Liver (tissue), 9 donors: ENCODE data around the gene MGAT4A. TPM values are rescaled to one million over a fixed set of nuclear protein-coding genes. Genes with fewer than 3 reads are reported as not detected.

Source experiments
- DNase-seq: peaks from one replicate; pipeline ENCODE4 v3.0.0-alpha.2; 2017; ENCODE audit warnings: low spot score
- H3K27ac ChIP-seq, 2 donors: one replicate each; pipeline ENCODE4 v1.7.0; 2013; ENCODE audit warnings: inconsistent platforms in 2 of 2, low read length in 2 of 2, control low read depth in 1 of 2, low read depth in 1 of 2, mild to moderate bottlenecking in 1 of 2
- H3K27me3 ChIP-seq, 4 donors: one replicate each; pipeline versions ENCODE4 v1.6.1 to v1.7.0; 2013; ENCODE audit warnings: low read length in 3 of 4, inconsistent platforms in 1 of 4, mild to moderate bottlenecking in 1 of 4, moderate library complexity in 1 of 4; ENCODE audit not compliant: control insufficient read depth in 4 of 4, insufficient read depth in 4 of 4
- H3K36me3 ChIP-seq, 4 donors: one replicate each; pipeline versions ENCODE4 v1.6.1 to v1.7.0; 2013; ENCODE audit warnings: low read length in 3 of 4, mild to moderate bottlenecking in 3 of 4, low read depth in 1 of 4, moderate library complexity in 1 of 4; ENCODE audit not compliant: control insufficient read depth in 4 of 4, insufficient read depth in 3 of 4
- H3K4me1 ChIP-seq, 4 donors: one replicate each; pipeline versions ENCODE4 v1.6.1 to v1.7.0; 2013; ENCODE audit warnings: low read length in 3 of 4, mild to moderate bottlenecking in 3 of 4, moderate library complexity in 1 of 4; ENCODE audit not compliant: control insufficient read depth in 4 of 4, insufficient read depth in 4 of 4
- H3K4me3 ChIP-seq, 3 donors: one replicate each; pipeline versions ENCODE4 v1.6.1 to v1.7.0; 2013; ENCODE audit warnings: low read length in 3 of 3, control low read depth in 1 of 3, low read depth in 1 of 3, mild to moderate bottlenecking in 1 of 3
- H3K9ac ChIP-seq, 2 donors: one replicate each; pipeline ENCODE4 v1.7.0; 2013; ENCODE audit warnings: low read length in 2 of 2, mild to moderate bottlenecking in 2 of 2, moderate library complexity in 2 of 2, control low read depth in 1 of 2, low read depth in 1 of 2
- H3K9me3 ChIP-seq, 4 donors: one replicate each; pipeline versions ENCODE4 v1.6.1 to v1.7.0; 2013; ENCODE audit warnings: low read length in 3 of 4; ENCODE audit not compliant: control insufficient read depth in 4 of 4
- EGR1 ChIP-seq, 2 donors: IDR thresholded peaks; 2 replicates each; pipeline ENCODE4 v1.6.1; 2016 to 2018; ENCODE audit warnings: antibody characterized with exemption in 2 of 2, low read depth in 2 of 2
- FOXA1 ChIP-seq: IDR thresholded peaks from 2 replicates; pipeline ENCODE4 v1.6.1; 2016; ENCODE audit warnings: antibody characterized with exemption
- FOXA2 ChIP-seq: IDR thresholded peaks from 2 replicates; pipeline ENCODE4 v1.6.1; 2016; ENCODE audit warnings: antibody characterized with exemption
- HNF4A ChIP-seq, 2 donors: conservative IDR thresholded peaks; 2 replicates each; pipeline ENCODE4 v1.6.1; 2016; ENCODE audit warnings: antibody characterized with exemption in 2 of 2, mild to moderate bottlenecking in 2 of 2
- HNF4G ChIP-seq: IDR thresholded peaks from 2 replicates; pipeline ENCODE4 v1.6.1; 2016; ENCODE audit warnings: antibody characterized with exemption
- JUND ChIP-seq, 2 donors: IDR thresholded peaks; 2 replicates each; pipeline ENCODE4 v1.6.1; 2016; ENCODE audit warnings: antibody characterized with exemption in 2 of 2
- NR2F2 ChIP-seq: IDR thresholded peaks from 2 replicates; pipeline ENCODE4 v1.6.1; 2016; ENCODE audit warnings: antibody characterized with exemption
- RXRA ChIP-seq, 2 donors: IDR thresholded peaks; 2 replicates each; pipeline ENCODE4 v1.6.1; 2017 to 2018; ENCODE audit warnings: antibody characterized with exemption in 2 of 2, mild to moderate bottlenecking in 1 of 2
- SP1 ChIP-seq: IDR thresholded peaks from 2 replicates; pipeline ENCODE4 v1.6.1; 2018; ENCODE audit warnings: antibody characterized with exemption, mild to moderate bottlenecking
- TAF1 ChIP-seq: conservative IDR thresholded peaks from 2 replicates; pipeline ENCODE4 v1.6.1; 2016; ENCODE audit warnings: antibody characterized with exemption, mild to moderate bottlenecking
- YY1 ChIP-seq: IDR thresholded peaks from 2 replicates; pipeline ENCODE4 v1.6.1; 2016; ENCODE audit warnings: antibody characterized with exemption, mild to moderate bottlenecking
- WGBS: extraction: QIAGEN DNeasy Blood & Tissue Kit; methylation state at CpG from one replicate; pipeline ENCODE4 v1.1.7; 2013; 5-methylcytosine and 5-hydroxymethylcytosine counted together
- polyA plus RNA-seq, 2 donors: library from polyadenylated mRNA; stranded (reverse) in 1 of 2; unstranded in 1 of 2; fragments of 200-250 nt in 1 of 2; fragments of >200 nt in 1 of 2; fragmentation: Nextera tagmentation in 1 of 2; extraction: Ambion mirVana in 1 of 2; gene quantifications; one replicate each; pipeline versions ENCODE4 v1.2.1 to v1.2.3, GENCODE V29; 2013 to 2015
- total RNA-seq, 2 donors: library from RNA; depleted of rRNA; stranded (reverse); fragments of >200 nt; gene quantifications; one replicate each; pipeline ENCODE4 v1.2.3, GENCODE V29; 2014
- TF ChIP-seq, protein P1 (sequence below): IDR thresholded peaks from 2 replicates; pipeline ENCODE4 v1.6.1; 2016; ENCODE audit warnings: antibody characterized with exemption, mild to moderate bottlenecking
- TF ChIP-seq, protein P2 (sequence below): IDR thresholded peaks from 2 replicates; pipeline ENCODE4 v1.6.1; 2016; ENCODE audit warnings: antibody characterized with exemption
- TF ChIP-seq, protein P3 (sequence below): fragments of 150-350 bp; IDR thresholded peaks from 2 replicates; pipeline ENCODE4 v1.5.1; 2017; ENCODE audit warnings: improper control_type of control experiment, low read depth, low read length; ENCODE audit not compliant: missing input control
- TF ChIP-seq, protein P4 (sequence below): IDR thresholded peaks from 2 replicates; pipeline ENCODE4 v1.6.1; 2016; ENCODE audit warnings: antibody characterized with exemption
- donor health status: healthy.
- donor health status: healthy.
- donor health status: healthy.
- donor health status: healthy.
- donor health status: healthy.

The MGAT4A gene
- total and polyA plus RNA-seq, 4 donors: 2.7 to 17.3 (median 5.4) TPM

DNA sequence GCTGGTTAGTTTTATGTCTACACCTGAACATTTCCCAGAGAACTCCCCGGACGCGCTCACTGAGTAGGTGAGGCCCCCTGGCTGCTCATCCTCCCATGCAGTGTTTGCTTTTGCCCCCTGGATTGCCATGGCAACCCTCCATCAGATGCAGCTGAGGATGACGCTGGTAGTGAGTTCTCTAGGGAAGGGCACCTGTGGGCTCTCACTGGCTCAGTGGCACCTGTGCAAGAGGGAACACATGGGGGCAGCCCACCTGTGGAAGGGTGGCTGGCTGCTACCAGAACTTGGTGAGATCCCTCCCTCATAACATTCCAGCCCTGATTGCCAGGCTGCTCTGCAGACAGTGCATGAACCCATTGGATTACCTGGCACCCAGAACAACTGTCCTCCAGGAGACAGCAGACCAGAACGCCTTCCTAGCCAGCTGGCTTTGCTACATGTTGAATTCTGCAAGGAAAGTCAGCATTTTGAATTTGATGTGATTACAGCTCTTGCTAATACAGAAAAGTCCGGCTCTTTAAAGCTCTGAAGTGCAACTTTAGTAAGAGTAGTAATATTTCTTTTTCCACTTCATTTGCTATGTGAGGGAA, 144.3 kb downstream of the MGAT4A start:
- Histone ChIP-seq H3K36me3 (peaks cover 0 to 6% (median 3%) of the 10 kb centered on the region in 4 donors), H3K4me1 (peaks cover 0 to 7% (median 3%) of the 10 kb centered on the region in 4 donors), H3K4me3 (no peak overlapping the region), H3K9ac (no peak overlapping the region), H3K27me3 (no peaks in the 10 kb centered on the region), H3K27ac (no peak overlapping the region), H3K9me3 (no peaks in the 10 kb centered on the region)
- 97% methylated on average over 6 of the region's 6 CpGs for WGBS
- TF ChIP-seq NR2F2: no peak
- TF ChIP-seq SP1: no peak
- TF ChIP-seq JUND (IDR thresholded peaks at IDR 0.05): no peak
- TF ChIP-seq, protein P1, sequence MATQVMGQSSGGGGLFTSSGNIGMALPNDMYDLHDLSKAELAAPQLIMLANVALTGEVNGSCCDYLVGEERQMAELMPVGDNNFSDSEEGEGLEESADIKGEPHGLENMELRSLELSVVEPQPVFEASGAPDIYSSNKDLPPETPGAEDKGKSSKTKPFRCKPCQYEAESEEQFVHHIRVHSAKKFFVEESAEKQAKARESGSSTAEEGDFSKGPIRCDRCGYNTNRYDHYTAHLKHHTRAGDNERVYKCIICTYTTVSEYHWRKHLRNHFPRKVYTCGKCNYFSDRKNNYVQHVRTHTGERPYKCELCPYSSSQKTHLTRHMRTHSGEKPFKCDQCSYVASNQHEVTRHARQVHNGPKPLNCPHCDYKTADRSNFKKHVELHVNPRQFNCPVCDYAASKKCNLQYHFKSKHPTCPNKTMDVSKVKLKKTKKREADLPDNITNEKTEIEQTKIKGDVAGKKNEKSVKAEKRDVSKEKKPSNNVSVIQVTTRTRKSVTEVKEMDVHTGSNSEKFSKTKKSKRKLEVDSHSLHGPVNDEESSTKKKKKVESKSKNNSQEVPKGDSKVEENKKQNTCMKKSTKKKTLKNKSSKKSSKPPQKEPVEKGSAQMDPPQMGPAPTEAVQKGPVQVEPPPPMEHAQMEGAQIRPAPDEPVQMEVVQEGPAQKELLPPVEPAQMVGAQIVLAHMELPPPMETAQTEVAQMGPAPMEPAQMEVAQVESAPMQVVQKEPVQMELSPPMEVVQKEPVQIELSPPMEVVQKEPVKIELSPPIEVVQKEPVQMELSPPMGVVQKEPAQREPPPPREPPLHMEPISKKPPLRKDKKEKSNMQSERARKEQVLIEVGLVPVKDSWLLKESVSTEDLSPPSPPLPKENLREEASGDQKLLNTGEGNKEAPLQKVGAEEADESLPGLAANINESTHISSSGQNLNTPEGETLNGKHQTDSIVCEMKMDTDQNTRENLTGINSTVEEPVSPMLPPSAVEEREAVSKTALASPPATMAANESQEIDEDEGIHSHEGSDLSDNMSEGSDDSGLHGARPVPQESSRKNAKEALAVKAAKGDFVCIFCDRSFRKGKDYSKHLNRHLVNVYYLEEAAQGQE: no peak
- TF ChIP-seq, protein P2, sequence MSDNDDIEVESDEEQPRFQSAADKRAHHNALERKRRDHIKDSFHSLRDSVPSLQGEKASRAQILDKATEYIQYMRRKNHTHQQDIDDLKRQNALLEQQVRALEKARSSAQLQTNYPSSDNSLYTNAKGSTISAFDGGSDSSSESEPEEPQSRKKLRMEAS: no peak
- no peak for TF ChIP-seq RXRA (IDR thresholded peaks at IDR 0.05)
- no peak for DNase-seq

DNA sequence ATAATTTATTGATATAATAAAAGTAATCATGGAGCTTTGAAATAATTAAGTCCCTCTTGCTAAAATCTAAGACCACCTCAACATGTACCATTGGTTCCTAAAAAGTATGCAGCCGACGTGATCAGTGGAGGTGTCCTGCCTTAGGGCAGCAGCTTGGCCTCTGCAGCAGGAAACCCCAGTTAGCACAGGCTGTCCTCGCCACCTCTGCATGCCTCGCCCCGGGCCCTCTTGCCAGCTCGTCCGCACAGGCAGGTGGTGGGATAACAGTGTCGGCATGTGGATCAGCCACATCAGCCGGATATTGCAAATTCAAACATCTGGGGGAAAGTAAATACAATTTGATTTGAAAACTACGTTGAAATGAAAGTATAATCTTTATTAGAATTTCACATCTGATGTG, 145.5 kb downstream of the MGAT4A start:
- H3K9me3 ChIP-seq: no peaks in the 10 kb centered on the region
- H3K27me3 ChIP-seq: no peaks in the 10 kb centered on the region
- H3K4me1 ChIP-seq: peaks cover 0 to 7% (median 3%) of the 10 kb centered on the region in 4 donors
- DNase-seq: no peak
- H3K4me3 ChIP-seq: no peak overlapping the region
- WGBS: 96% methylated on average over 10 of the region's 10 CpGs
- no peak overlapping the region for H3K9ac ChIP-seq
- TF ChIP-seq, protein P2: no peak
- TF ChIP-seq NR2F2: no peak
- no peak for TF ChIP-seq TAF1
- TF ChIP-seq, protein P3, sequence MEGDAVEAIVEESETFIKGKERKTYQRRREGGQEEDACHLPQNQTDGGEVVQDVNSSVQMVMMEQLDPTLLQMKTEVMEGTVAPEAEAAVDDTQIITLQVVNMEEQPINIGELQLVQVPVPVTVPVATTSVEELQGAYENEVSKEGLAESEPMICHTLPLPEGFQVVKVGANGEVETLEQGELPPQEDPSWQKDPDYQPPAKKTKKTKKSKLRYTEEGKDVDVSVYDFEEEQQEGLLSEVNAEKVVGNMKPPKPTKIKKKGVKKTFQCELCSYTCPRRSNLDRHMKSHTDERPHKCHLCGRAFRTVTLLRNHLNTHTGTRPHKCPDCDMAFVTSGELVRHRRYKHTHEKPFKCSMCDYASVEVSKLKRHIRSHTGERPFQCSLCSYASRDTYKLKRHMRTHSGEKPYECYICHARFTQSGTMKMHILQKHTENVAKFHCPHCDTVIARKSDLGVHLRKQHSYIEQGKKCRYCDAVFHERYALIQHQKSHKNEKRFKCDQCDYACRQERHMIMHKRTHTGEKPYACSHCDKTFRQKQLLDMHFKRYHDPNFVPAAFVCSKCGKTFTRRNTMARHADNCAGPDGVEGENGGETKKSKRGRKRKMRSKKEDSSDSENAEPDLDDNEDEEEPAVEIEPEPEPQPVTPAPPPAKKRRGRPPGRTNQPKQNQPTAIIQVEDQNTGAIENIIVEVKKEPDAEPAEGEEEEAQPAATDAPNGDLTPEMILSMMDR: no peak
- TF ChIP-seq HNF4A (conservative IDR thresholded peaks at IDR 0.05): no peak
- TF ChIP-seq FOXA2: no peak
- TF ChIP-seq, protein P1: no peak
- TF ChIP-seq RXRA (IDR thresholded peaks at IDR 0.05): no peak
- TF ChIP-seq JUND (IDR thresholded peaks at IDR 0.05): no peak
- TF ChIP-seq YY1: no peak
- TF ChIP-seq EGR1 (IDR thresholded peaks at IDR 0.05; ENCODE audit: low read depth in 2 of 2): no peak
- TF ChIP-seq FOXA1: no peak
- TF ChIP-seq, protein P4, sequence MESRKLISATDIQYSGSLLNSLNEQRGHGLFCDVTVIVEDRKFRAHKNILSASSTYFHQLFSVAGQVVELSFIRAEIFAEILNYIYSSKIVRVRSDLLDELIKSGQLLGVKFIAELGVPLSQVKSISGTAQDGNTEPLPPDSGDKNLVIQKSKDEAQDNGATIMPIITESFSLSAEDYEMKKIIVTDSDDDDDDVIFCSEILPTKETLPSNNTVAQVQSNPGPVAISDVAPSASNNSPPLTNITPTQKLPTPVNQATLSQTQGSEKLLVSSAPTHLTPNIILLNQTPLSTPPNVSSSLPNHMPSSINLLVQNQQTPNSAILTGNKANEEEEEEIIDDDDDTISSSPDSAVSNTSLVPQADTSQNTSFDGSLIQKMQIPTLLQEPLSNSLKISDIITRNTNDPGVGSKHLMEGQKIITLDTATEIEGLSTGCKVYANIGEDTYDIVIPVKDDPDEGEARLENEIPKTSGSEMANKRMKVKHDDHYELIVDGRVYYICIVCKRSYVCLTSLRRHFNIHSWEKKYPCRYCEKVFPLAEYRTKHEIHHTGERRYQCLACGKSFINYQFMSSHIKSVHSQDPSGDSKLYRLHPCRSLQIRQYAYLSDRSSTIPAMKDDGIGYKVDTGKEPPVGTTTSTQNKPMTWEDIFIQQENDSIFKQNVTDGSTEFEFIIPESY: no peak
- no peak for TF ChIP-seq HNF4G
- no peak overlapping the region for H3K27ac ChIP-seq
- H3K36me3 ChIP-seq: peaks cover 0 to 6% (median 3%) of the 10 kb centered on the region in 4 donors
